Measurements from ENCODE around the gene CFAP68. TPM values are rescaled to one million over a fixed set of nuclear protein-coding genes. Genes with fewer than 3 reads are reported as not detected.

Gene CFAP68
- total RNA-seq, 1 experiment from 2014 or later, result 49.6 TPM

- CTCF ChIA-PET, result interaction anchor here (1.0 to 1.2 kb wide), 2 partner anchors 11 to 262 kb away, joined by 3 read pairs; no protein-coding TSS in a partner anchor
- H3K27me3 ChIP-seq (ENCODE audit: insufficient read depth, low read length), result no peaks in the 10 kb centered on the region
- no peaks in the 10 kb centered on the region for H3K36me3 ChIP-seq (ENCODE audit: control insufficient read depth in 1 of 2, insufficient read depth in 2 of 2, low read length in 2 of 2)
- no peaks in the 10 kb centered on the region for H4K20me1 ChIP-seq (ENCODE audit: insufficient read depth)
- RAD21 ChIA-PET (ENCODE audit: low non-redundant PET in 1 of 2, low total read pairs in 2 of 2, uncharacterized antibody in 2 of 2, unreplicated experiment in 2 of 2), result no interaction called here
- no peaks in the 10 kb centered on the region for H3K4me1 ChIP-seq (ENCODE audit: control insufficient read depth in 1 of 2, insufficient read depth in 2 of 2, low read length in 2 of 2)
- no peak overlapping the region for H2AFZ ChIP-seq (ENCODE audit: low read depth, low read length, poor library complexity, severe bottlenecking)
- H3K9ac ChIP-seq (ENCODE audit: low read length), result no peak overlapping the region
- no peak for DNase-seq (ENCODE audit: low read depth, low spot score)
- no peak overlapping the region for H3K4me2 ChIP-seq (ENCODE audit: low read length)
- POLR2A ChIA-PET, result no interaction called here
- no peaks in the 10 kb centered on the region for H3K9me2 ChIP-seq (ENCODE audit: insufficient read depth)
- no peaks in the 10 kb centered on the region for H3K79me2 ChIP-seq (ENCODE audit: insufficient read depth, low read length)
- no peak for ATAC-seq
- H3K27ac ChIP-seq (ENCODE audit: low read depth, low read length), result no peak overlapping the region
- no peak for TF ChIP-seq TCF7L2 (IDR thresholded peaks at IDR 0.05; ENCODE audit: borderline replicate concordance, extremely low read depth, insufficient read depth, insufficient read length)
- TF ChIP-seq, protein P1, sequence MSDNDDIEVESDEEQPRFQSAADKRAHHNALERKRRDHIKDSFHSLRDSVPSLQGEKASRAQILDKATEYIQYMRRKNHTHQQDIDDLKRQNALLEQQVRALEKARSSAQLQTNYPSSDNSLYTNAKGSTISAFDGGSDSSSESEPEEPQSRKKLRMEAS (IDR thresholded peaks at IDR 0.05), result no peak
- TF ChIP-seq ELF1 (IDR thresholded peaks at IDR 0.05; ENCODE audit: borderline replicate concordance, low read depth), result no peak
- no TSS peak for BruUV-seq (replicated peaks)
- intact Hi-C loops (cut with micrococcal nuclease), result no loop called here
- H3K4me3 ChIP-seq (replicated peaks in 1 of 2; ENCODE audit: low read depth in 1 of 2, low read length in 2 of 2), result no peak overlapping the region
- H3K9me3 ChIP-seq (ENCODE audit: control insufficient read depth in 1 of 2, insufficient read depth in 1 of 2, low read depth in 1 of 2, low read length in 2 of 2), result no peaks in the 10 kb centered on the region
Observed at GRCh38 chr11:111845276-111846028, 33.9 kb upstream of the CFAP68 start.

DNA sequence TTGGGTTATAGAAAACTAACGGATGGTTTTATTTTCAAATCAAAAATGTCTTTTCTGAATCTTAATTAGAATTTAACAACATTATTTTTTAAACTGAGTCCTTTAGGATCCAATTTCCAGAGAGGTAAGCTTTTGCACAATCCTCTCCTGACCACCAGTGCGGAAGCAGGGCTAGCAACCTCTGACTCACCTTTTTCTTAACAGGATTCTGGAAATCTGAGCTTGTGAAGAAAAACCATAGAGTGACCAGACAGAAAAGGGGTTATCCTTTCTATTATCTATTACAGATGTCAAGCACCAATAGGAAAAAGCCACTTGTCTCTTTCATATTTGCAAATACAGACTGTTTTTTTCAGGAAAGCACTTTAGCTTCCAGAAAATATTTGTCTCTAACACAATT is 33.3 kb upstream of the CFAP68 start:
- ChIA-PET CTCF (interaction anchor here (1.2 kb wide), 1 partner anchor 262 kb away, joined by 3 read pairs; no protein-coding TSS in a partner anchor), RAD21 (ENCODE audit: low non-redundant PET in 1 of 2, low total read pairs in 2 of 2, uncharacterized antibody in 2 of 2, unreplicated experiment in 2 of 2) (no interaction called here), POLR2A (no interaction called here)
- Histone ChIP-seq H3K4me3 (replicated peaks in 1 of 2; ENCODE audit: low read depth in 1 of 2, low read length in 2 of 2) (no peak overlapping the region), H3K4me1 (ENCODE audit: control insufficient read depth in 1 of 2, insufficient read depth in 2 of 2, low read length in 2 of 2) (no peaks in the 10 kb centered on the region), H4K20me1 (ENCODE audit: insufficient read depth) (no peaks in the 10 kb centered on the region), H3K9me3 (ENCODE audit: control insufficient read depth in 1 of 2, insufficient read depth in 1 of 2, low read depth in 1 of 2, low read length in 2 of 2) (no peaks in the 10 kb centered on the region), H2AFZ (ENCODE audit: low read depth, low read length, poor library complexity, severe bottlenecking) (no peak overlapping the region), H3K27me3 (ENCODE audit: insufficient read depth, low read length) (no peaks in the 10 kb centered on the region), H3K9me2 (ENCODE audit: insufficient read depth) (no peaks in the 10 kb centered on the region), H3K9ac (ENCODE audit: low read length) (no peak overlapping the region), H3K4me2 (ENCODE audit: low read length) (no peak overlapping the region), H3K36me3 (ENCODE audit: control insufficient read depth in 1 of 2, insufficient read depth in 2 of 2, low read length in 2 of 2) (no peaks in the 10 kb centered on the region), H3K27ac (ENCODE audit: low read depth, low read length) (no peak overlapping the region), H3K79me2 (ENCODE audit: insufficient read depth, low read length) (no peaks in the 10 kb centered on the region)
- intact Hi-C loops (cut with micrococcal nuclease), result no loop called here
- ATAC-seq (no peak), DNase-seq (ENCODE audit: low read depth, low spot score) (no peak)
- TF ChIP-seq POLR2AphosphoS5 (IDR thresholded peaks at IDR 0.05; ENCODE audit: low read depth, low read length) (no peak), SRF (IDR thresholded peaks at IDR 0.05; ENCODE audit: low read depth) (no peak), RAD21 (IDR thresholded peaks at IDR 0.05; ENCODE audit: low read depth) (no peak), EZH2phosphoT487 (IDR thresholded peaks at IDR 0.05; ENCODE audit: borderline replicate concordance) (no peak), TCF7L2 (IDR thresholded peaks at IDR 0.05; ENCODE audit: borderline replicate concordance, extremely low read depth, insufficient read depth, insufficient read length) (no peak), JUND (IDR thresholded peaks at IDR 0.05) (no peak), EZH2 (IDR thresholded peaks at IDR 0.05) (no peak), ZFX (IDR thresholded peaks at IDR 0.05) (no peak), SIN3A (IDR thresholded peaks at IDR 0.05; ENCODE audit: low read depth) (no peak), SP1 (IDR thresholded peaks at IDR 0.05; ENCODE audit: low read depth) (no peak), CBX3 (IDR thresholded peaks at IDR 0.05; ENCODE audit: low read depth) (no peak), YY1 (IDR thresholded peaks at IDR 0.05; ENCODE audit: extremely low read depth, insufficient replicate concordance, low read depth, low read length) (no peak), CEBPB (IDR thresholded peaks at IDR 0.05; ENCODE audit: low read depth) (no peak), EGR1 (IDR thresholded peaks at IDR 0.05; ENCODE audit: low read depth) (no peak), ZNF274 (IDR thresholded peaks at IDR 0.05; ENCODE audit: low read depth, low read length) (no peak)
- TF ChIP-seq, protein P2, sequence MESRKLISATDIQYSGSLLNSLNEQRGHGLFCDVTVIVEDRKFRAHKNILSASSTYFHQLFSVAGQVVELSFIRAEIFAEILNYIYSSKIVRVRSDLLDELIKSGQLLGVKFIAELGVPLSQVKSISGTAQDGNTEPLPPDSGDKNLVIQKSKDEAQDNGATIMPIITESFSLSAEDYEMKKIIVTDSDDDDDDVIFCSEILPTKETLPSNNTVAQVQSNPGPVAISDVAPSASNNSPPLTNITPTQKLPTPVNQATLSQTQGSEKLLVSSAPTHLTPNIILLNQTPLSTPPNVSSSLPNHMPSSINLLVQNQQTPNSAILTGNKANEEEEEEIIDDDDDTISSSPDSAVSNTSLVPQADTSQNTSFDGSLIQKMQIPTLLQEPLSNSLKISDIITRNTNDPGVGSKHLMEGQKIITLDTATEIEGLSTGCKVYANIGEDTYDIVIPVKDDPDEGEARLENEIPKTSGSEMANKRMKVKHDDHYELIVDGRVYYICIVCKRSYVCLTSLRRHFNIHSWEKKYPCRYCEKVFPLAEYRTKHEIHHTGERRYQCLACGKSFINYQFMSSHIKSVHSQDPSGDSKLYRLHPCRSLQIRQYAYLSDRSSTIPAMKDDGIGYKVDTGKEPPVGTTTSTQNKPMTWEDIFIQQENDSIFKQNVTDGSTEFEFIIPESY (IDR thresholded peaks at IDR 0.05; ENCODE audit: extremely low read depth, insufficient replicate concordance, low read length), result no peak
- BruUV-seq (replicated peaks), result no TSS peak
